MM.1S (cell line): ENCODE measurements around the gene U2AF1L4.

ENCODE experiments used
- EZH2phosphoT487 ChIP-seq: fragments of 300-600 bp; sonication (generic); IDR thresholded peaks from 2 replicates; pipeline ENCODE4 v1.6.1; 2018; ENCODE audit warnings: antibody characterized with exemption, low read length
- TF ChIP-seq, protein P1 (sequence below): fragments of 300-600 bp; sonication (generic); IDR thresholded peaks from 2 replicates; pipeline ENCODE4 v1.5.1; 2016; ENCODE audit warnings: antibody characterized with exemption, low read length, mixed read lengths

GRCh38 chr19:35731353-35731752 is 13.9 kb downstream of the U2AF1L4 start:
- TF ChIP-seq, protein P1, sequence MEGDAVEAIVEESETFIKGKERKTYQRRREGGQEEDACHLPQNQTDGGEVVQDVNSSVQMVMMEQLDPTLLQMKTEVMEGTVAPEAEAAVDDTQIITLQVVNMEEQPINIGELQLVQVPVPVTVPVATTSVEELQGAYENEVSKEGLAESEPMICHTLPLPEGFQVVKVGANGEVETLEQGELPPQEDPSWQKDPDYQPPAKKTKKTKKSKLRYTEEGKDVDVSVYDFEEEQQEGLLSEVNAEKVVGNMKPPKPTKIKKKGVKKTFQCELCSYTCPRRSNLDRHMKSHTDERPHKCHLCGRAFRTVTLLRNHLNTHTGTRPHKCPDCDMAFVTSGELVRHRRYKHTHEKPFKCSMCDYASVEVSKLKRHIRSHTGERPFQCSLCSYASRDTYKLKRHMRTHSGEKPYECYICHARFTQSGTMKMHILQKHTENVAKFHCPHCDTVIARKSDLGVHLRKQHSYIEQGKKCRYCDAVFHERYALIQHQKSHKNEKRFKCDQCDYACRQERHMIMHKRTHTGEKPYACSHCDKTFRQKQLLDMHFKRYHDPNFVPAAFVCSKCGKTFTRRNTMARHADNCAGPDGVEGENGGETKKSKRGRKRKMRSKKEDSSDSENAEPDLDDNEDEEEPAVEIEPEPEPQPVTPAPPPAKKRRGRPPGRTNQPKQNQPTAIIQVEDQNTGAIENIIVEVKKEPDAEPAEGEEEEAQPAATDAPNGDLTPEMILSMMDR = no peak
- no peak for TF ChIP-seq EZH2phosphoT487
